VCaP (cell line): Measurements from ENCODE around the gene MRPS11.

Experiments
- H3K27ac ChIP-seq: fragments of 450-650 bp; 2 replicates; pipeline ENCODE4 v1.5.1; 2017
- CTCF ChIP-seq: fragments of 450-650 bp; conservative IDR thresholded peaks from 2 replicates; pipeline ENCODE4 v1.5.1; 2017; ENCODE audit warnings: mild to moderate bottlenecking, moderate library complexity

The MRPS11 gene

GRCh38 chr15:88529021-88529630, 61.6 kb downstream of the MRPS11 start:
- H3K27ac ChIP-seq = no peak overlapping the region
- no peak for TF ChIP-seq CTCF
